Left ventricle myocardium inferior (tissue), 1 donor: ENCODE results near the gene NEK4. TPM values are rescaled to one million over a fixed set of nuclear protein-coding genes. Genes with fewer than 3 reads are reported as not detected.

Experiments used
- DNase-seq: peaks from one replicate; pipeline ENCODE4 v3.0.0-alpha.2; 2020
- H3K27ac ChIP-seq: fragments of 200-600 bp; replicated peaks from 2 replicates; pipeline ENCODE4 v1.8.0; 2021
- H3K27me3 ChIP-seq: fragments of 200-600 bp; 2 replicates; pipeline ENCODE4 v1.8.0; 2021; ENCODE audit warnings: low read depth
- H3K36me3 ChIP-seq: fragments of 200-600 bp; 2 replicates; pipeline ENCODE4 v1.8.0; 2021
- H3K4me1 ChIP-seq: fragments of 200-600 bp; 2 replicates; pipeline ENCODE4 v1.8.0; 2021
- H3K4me3 ChIP-seq: fragments of 200-600 bp; 2 replicates; pipeline ENCODE4 v1.8.0; 2021; ENCODE audit warnings: mild to moderate bottlenecking, moderate library complexity
- H3K9me3 ChIP-seq: fragments of 200-600 bp; replicated peaks from 2 replicates; pipeline ENCODE4 v1.8.0; 2021
- CTCF ChIP-seq: fragments of 200-600 bp; IDR thresholded peaks from 2 replicates; pipeline ENCODE4 v1.8.0; 2021; ENCODE audit warnings: antibody characterized with exemption, mild to moderate bottlenecking, borderline replicate concordance
- intact Hi-C: fragments of 100-400 bp; cut with micrococcal nuclease; formaldehyde crosslinking; loops from one replicate; pipeline ENCODE4 v1.11.0; 2022
- total RNA-seq: library from RNA; stranded (reverse); fragmentation: NEBNext Ultra II Directional; extraction: Animal tissue kit (Norgen Biotek cat#: 25700); gene quantifications from one replicate; pipeline ENCODE4 v1.2.1, GENCODE V29; 2021
- donor health status: DM: no; HTN: yes; CAD: no; lungs with severe emphysema.

The NEK4 gene
- total RNA-seq, 1 donor from 2014 or later: 17.7 TPM

DNA sequence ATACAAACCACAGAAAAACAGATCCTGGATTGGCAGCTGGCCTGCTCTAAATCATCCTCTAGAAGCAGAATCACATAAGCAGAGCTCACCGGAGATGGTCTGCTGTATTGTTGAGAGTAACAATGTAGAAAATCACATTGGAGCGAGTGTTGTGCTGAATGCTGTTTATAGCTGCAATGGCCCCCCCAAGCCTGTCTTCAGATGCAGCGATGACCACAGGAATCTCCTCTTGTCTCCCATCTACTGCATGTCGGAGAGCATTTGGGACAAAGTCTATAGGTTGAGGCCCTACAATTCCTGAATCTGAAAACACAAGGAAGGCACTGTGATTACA is 73.1 kb downstream of the NEK4 start:
- Histone ChIP-seq H3K36me3 (peaks cover 74% of the 10 kb centered on the region), H3K27me3 (no peaks in the 10 kb centered on the region), H3K9me3 (no peaks in the 10 kb centered on the region), H3K4me1 (peaks cover 7% of the 10 kb centered on the region), H3K27ac (no peak overlapping the region), H3K4me3 (no peak overlapping the region)
- no peak for DNase-seq
- no peak for TF ChIP-seq CTCF
- intact Hi-C loops: no loop called here

GRCh38 chr3:52696830-52697631 is 73.7 kb downstream of the NEK4 start:
- no peaks in the 10 kb centered on the region for H3K9me3 ChIP-seq
- intact Hi-C loops: no loop called here
- peaks cover 1% of the 10 kb centered on the region for H3K4me1 ChIP-seq
- H3K27ac ChIP-seq: no peak overlapping the region
- H3K27me3 ChIP-seq: no peaks in the 10 kb centered on the region
- peaks cover 79% of the 10 kb centered on the region for H3K36me3 ChIP-seq
- H3K4me3 ChIP-seq: no peak overlapping the region
- DNase-seq: no peak
- TF ChIP-seq CTCF: no peak

- peaks cover 89% of the 10 kb centered on the region for H3K36me3 ChIP-seq
- TF ChIP-seq CTCF: no peak
- H3K9me3 ChIP-seq: no peaks in the 10 kb centered on the region
- DNase-seq: no peak
- no peaks in the 10 kb centered on the region for H3K4me1 ChIP-seq
- H3K27ac ChIP-seq: no peak overlapping the region
- H3K27me3 ChIP-seq: no peaks in the 10 kb centered on the region
- intact Hi-C loops: no loop called here
- no peak overlapping the region for H3K4me3 ChIP-seq
Observed at GRCh38 chr3:52695798-52696671, 74.7 kb downstream of the NEK4 start.

GRCh38 chr3:52694528-52695189 is 76.1 kb downstream of the NEK4 start:
- Histone ChIP-seq H3K27ac (no peak overlapping the region), H3K36me3 (peaks cover 99% of the 10 kb centered on the region), H3K4me3 (no peak overlapping the region), H3K4me1 (no peaks in the 10 kb centered on the region), H3K9me3 (no peaks in the 10 kb centered on the region), H3K27me3 (no peaks in the 10 kb centered on the region)
- TF ChIP-seq CTCF: no peak
- intact Hi-C loops: no loop called here
- DNase-seq: no peak

DNA sequence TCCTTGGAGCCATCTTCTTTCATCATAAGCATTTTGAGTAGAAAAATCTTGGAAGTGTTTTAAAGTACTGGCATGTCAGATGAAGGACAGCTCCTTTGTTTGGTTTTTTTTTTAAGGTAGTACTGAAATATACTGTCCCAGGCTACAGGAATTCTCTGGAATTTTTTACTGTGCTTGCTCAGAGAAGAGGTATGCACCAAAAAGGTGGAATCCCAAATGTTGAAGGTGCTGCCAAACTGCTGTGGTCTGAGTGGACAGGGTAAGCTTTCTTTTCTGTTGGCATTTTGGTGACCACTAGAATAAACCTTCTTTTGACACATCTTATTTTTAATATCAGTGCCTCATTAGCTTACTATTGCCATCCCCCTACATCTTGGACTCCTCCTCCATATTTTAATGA is 77.7 kb downstream of the NEK4 start:
- Histone ChIP-seq H3K36me3 (peaks cover 99% of the 10 kb centered on the region), H3K27me3 (no peaks in the 10 kb centered on the region), H3K27ac (no peak overlapping the region), H3K4me3 (no peak overlapping the region), H3K4me1 (no peaks in the 10 kb centered on the region), H3K9me3 (no peaks in the 10 kb centered on the region)
- no peak for DNase-seq
- intact Hi-C loops: no loop called here
- no peak for TF ChIP-seq CTCF
